ENCODE data around the gene CLDN22.

CLDN22 gene

DNA sequence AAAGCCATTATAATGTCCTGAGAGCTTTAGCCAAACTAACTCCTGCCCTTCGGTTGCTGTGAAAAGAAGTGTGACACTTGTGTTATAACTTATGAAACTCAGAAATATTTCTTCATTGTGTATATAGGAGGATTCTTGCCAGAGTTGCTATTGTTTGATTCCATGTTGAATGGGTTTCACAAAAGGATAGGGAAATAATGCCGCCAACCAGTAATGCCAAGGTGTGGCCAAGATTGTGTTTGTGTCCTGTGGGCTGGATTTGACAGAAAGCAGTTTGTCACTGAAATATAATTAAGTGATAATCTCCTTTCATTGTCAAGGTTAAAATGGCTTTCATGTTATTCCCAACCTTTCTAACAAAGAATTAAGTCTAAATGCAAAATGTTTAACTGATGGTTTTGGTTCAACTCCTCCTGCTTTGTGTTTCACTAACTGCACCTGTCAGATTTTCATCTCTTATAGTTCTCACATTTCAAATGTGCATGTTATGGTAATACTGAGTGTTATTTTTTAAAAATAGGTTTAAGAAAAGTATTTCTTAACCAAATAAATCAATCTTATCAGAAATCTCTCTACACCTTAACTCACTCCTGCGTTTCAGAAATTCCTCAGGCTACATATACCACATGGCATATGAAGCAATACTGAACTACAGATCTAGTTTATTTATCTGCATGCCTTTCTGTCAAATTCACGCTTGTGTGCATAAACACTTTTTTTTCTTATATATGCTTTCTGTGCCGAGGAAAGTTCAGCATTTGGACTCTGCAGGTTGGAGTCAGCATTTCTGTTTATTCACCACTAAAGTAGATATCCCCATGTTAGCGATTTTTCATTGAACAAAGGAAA, at the start of gene CLDN22:
Gene CLDN22 (minus strand): TSS at position 66 of the 849 bp plus-strand sequence. CDS start 58 bp downstream, at position 8.
- no peak for DNase-seq (ENCODE audit: low read depth, low spot score)

DNA sequence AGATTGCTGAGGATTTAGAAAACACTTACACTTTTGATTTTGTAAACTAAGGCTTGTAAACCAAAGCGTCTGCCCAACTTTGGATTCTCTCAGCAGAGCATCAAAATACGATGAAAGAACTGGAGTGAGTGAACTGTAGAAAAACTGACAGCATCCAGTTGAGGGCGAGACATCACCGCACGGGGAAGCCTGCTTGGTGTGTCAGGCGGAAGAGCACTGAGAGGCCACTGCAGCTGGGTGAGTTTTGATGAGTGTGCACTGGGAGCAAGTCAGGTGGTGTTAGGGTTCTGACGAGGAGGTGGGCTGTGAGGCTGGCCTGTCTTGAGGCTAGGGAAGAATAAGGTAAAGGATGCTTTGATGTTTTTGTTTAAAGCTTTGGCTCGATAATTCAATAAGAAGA, 49.0 kb upstream of the CLDN22 start:
- DNase-seq (ENCODE audit: low read depth, low spot score): no peak

DNA sequence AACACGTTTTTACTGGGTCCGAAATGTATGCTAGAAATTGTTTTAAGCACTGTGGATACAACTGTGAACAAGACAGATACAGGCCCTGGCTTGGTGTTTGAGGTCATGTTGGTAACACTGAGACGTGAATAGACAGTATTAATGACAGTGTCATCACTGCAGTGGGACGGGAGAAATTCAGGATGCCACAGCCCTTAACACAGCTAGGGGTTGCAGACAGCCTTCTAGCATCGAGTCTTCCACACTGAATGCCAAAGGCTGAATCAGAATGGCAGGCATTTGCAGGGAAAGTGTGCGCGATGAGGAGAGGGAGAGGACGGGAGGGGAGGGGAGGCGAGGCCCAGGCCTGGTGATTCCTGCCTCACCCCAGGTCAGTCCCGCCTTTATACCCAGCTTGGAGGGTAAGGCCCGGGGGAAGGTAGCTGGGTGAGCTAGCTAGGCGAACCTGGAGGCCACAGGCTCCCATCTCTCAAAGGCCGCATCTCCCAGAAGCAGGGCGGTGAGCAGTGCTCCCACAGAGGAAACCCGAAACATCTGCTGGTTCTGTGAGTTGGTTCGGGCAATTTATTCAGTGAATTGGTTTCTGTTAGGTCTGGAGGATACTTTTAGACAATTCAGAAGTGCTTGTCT, 46.2 kb upstream of the CLDN22 start:
- DNase-seq (ENCODE audit: low read depth, low spot score): peak; percentile 27

DNA sequence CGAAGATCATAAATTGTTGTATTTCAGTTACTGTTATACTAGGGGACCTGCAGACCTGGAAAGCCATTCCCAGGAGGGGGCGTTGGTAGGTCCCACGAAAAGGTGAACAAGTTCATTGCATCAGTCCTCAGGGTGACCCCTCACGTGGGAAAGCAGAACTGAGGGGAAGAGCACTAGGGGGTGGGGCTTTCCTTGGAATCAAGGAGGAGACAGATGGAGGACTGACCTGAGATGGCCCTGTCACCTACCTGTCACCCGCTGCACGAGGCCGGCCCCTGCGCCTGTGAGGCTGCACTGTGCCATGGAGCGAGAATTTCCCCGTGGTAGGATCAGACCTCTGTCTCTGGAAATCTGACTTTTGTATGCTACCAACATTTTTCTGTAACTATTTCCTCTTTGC, 43.9 kb upstream of the CLDN22 start:
- no peak for DNase-seq (ENCODE audit: low read depth, low spot score)

DNA sequence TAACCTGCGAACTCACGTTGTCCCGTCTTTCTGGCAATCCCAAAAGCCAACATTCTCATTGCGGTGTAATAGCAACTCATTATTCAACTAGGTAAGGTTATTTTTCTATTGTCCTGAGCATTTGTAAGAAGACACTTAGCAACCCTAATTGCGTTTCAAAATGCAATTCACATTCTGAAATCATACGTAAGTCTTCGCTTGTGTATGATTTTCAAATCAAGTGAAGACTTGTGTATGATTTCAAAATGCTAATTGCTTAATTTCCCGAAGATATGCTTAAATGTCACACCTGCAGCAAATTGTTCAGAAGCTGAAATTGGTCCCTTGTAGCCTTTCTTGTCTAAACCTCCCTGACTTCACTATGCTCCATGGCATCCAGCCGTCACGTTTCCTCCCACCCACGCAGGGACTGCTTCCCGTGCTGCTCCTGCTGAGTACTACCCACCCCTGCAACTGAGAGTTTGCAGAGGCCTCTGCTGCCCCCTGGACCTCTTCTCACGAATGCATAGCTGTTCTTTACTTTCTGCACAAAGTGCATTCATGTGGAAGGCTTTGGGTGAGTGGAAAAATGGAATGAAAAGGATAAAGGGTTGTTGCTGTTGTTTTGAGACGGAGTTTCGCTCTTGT, 43.0 kb upstream of the CLDN22 start:
- peak; percentile 40 for DNase-seq (ENCODE audit: low read depth, low spot score)

DNA sequence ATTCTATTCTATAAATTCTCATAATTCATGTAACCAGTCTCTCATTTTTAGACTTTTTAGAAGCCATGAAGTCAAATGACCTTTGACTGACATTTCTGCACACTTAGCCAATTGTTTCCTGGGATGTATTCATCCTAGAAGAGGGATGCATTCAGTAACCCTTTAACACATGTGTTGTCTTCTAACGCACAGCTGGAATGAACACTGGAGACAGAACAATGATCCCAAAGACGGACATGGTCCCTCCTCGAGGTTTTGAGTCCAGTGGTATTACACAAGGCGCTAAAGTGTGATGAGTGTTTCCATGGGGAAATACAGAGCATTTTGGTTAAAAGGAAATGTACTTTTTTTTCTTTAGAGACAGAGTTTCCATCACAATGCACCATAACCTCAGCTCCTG, 42.0 kb upstream of the CLDN22 start:
- no peak for DNase-seq (ENCODE audit: low read depth, low spot score)

DNA sequence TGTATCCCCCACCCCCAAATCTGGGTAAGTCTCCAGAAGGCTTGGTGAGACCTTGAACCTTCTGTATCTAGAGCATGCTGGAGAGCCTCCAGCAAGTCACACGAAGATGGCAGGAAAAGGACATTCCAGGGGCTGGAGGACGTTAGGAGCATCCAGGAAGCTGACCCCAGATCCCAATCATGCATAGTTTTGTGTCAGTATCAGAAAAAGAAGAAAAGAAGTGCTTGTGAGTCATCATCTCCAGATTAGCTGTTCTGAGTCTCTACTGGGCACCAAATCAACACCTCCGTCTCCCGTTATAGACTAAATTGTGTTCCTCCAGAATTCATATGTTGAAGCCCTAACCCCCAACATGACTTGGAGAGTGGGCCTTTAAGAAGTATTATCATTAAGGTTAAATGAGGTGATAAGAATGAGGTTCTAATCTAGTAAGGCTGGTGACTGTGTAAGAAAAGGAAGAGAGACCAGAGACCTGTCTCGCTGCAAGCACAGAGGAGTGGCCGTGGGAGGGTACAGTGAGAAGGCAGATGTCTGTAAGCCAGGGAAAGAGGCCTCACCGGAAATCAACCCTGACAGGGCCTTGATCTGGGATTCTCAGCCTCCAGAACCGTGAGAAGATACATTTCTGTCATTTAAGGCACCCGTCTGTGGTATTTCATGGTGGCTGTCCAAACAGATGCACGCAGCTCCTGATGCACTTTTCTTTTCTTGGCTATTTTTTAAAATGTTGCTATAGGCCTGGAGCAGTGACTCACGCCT, 40.3 kb upstream of the CLDN22 start:
- DNase-seq (ENCODE audit: low read depth, low spot score): peak; percentile 74

DNA sequence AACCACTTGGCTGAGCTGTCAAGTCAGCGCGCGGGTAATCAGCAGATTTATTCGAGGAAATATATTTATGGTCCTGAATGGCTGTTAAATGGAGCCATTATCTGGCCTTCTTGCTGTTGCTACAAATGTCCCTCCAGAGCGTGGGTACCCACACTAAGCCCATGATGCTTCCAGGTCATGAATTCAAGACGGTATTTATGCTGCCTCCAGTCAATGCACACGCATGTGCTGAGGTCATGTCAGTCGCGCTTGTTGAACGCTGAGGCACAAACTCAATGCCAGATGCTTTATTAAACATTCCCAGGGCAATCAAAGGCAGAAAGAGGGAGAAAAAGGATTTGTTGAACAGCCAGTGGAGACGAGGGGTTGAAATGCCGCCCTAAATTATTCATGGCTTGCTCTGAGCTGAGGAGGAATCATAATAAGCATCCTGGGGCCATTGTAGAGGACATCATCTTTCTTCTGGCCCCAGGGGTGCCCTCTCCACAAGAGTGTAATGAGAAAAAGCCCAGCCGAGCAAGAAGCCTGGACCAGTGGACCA, 38.2 kb upstream of the CLDN22 start:
- no peak for DNase-seq (ENCODE audit: low read depth, low spot score)

DNA sequence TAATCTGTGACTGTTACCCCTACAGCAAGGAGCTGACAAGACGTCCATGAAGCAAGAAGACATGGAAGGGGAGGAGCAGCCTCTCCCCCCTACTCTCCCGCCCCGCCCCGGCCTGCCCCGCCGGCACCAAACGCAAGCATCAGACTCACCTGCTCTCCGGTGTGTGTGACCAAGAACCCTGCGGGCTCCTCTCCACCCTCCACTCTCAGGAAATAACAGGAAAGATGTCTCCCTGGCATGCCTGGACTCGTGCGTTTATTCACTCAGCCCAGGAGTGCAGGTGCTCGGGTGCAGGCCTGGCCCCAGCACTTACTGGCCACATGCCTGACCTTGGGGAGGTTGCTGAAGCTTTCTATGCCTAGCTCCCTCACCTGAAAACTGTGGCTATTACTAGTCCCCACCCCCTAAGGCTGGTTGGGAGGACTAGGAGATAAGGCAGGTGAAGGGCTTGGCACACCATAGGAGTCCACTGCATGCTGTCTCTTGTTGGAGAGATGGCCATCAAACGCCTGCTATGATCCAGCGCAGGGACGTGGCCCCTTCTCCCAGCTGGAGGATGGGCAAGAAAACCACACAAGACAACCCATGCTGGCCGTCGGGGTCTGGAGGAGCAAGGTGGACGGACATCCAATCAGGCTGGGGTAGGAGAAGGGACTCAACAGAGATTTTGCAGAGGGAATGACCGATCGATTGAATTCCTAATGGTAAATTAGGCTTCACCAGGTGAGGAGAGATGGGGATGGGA, 37.0 kb upstream of the CLDN22 start:
- no peak for DNase-seq (ENCODE audit: low read depth, low spot score)

DNA sequence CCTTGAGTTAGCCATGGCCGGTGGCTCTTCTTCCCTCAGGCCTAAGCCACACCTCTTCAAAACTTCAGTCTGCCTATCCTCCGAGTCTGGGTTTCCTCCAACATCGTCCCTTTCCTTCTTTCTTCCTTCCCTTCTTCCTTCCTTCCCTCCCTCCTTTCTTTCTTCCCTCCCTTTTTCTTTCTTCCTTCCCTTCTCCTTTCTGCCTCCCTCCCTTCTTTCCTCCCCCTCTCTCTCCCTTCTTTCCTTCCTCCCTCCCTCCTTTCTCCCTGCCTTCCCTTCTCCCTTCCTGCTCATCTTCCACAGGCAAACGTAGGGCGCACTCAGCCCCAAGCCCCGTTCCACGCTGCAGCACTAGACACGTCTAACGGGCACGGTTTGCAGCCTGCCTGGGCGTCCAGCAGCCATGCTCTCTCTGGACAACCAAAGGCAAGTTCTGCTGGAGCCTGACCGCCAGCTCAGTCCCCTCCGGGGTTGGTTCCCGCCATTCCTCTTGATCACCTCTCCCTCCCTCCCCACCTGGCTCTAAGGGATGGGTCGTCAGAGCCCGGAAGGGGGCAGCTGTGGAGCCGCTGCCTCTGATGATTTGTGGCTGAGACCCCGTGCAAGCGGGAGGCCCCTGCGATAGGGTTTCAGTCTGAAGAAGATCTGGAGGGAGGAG, 36.2 kb upstream of the CLDN22 start:
- no peak for DNase-seq (ENCODE audit: low read depth, low spot score)

DNA sequence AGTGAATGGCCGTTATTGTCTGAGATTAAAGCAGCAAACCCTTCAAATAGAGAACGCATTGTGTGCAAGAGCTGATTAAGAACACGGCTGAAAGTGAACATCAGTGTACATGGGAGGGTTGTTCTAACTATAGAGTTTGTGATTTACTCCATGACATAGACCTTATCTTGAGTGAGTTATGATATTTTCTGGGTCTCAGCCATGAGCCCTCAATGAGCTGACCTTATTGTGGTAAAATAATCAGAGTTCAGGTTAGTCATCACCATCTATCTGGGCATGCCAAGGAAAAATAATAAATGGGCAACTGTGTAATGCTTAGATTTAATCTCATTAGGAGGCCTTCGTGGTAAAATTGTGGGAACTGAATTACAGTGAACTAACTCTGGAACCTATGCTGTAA, 35.3 kb upstream of the CLDN22 start:
- peak; percentile 73 for DNase-seq (ENCODE audit: low read depth, low spot score)

DNA sequence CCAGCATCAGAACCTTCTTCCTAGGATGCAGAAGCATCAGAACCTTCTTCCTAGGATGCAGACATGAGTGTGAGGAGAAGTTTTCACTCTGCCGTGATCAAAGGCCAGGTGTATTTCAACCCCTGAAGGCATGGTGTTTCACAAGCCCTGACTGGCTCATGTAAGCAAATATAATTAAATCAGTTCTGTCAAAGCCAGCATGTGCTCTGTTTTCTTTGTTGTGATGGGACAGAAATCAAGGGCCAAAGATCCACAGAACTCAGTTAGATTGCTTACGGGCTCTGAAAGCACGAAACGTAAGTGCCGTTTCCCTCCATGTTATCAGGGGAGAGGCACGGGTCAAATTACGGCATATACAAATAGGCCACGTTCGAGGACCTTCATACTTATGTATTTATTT, 34.1 kb upstream of the CLDN22 start:
- DNase-seq (ENCODE audit: low read depth, low spot score): no peak

DNA sequence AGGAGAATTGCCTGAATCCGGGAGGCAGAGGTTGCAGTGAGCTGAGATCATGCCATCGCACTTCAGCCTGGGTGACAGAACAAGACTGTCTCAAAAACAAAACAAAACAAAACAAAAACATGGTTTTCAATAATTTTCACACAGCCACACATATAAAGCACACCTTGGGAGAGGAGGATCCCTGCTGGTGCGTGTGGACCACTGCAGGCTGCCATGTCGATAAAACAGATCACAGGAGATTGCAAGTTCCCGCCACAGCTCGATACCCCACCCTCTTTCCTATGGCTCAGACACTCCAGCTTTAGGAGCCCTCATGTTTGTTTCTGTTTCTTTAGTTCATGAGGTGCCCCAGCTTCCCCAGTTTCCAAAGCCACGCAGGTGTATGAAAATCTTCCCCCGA, 33.5 kb upstream of the CLDN22 start:
- DNase-seq (ENCODE audit: low read depth, low spot score): no peak

DNA sequence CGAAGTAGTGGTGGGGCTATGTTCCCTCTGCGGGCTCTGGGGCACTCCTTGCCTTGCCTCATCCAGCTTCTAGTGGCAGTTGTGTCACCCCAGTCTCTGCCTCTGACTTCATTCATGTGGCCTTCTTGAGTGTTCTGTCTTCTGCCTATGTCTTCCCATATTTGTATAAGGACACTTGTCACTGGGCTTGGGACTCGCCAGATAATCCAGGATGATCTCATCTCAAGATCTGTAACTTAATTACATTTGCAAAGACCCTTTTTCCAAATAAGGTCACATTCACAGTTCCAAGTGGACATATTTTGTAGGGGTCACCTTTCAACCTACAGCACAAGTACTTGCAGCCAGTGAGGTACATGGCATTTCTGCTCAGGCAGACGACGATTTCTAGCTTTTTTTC, 32.5 kb upstream of the CLDN22 start:
- no peak for DNase-seq (ENCODE audit: low read depth, low spot score)

DNA sequence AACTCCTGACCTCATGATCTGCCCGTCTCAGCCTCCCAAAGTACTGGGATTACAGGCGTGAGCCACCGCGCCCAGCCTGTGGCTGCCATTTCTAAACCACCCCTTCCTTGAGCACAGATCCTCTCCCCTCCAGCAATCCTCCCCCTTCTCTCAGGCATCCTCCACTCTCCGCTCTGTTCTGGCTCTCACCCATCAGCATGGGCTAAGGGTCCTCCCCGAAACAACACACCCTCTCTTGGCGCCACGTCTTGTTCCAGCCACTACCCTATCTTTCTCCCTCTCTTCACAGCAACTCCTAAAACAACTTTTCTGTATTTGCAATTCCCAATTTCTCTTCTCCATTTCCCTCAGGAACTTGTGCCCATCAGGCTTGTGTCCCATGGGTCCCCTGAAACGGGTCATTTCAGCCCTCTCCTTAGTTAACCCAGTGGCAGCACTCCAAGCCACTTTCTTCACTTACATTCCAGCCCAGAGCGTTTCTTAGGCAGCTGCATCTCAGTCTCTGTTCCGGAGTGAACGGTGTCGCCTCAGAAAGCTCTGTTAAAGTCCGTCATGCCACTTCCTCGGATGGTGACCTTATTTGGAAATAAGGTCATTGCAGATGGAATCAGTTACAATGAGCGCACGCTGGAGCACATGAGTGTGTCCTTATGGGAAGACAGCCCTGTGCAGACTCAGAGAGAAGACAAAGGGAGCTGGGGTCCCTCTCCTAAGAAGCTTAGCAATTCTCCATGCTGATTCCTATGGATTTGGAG, 30.4 kb upstream of the CLDN22 start:
- no peak for DNase-seq (ENCODE audit: low read depth, low spot score)

DNA sequence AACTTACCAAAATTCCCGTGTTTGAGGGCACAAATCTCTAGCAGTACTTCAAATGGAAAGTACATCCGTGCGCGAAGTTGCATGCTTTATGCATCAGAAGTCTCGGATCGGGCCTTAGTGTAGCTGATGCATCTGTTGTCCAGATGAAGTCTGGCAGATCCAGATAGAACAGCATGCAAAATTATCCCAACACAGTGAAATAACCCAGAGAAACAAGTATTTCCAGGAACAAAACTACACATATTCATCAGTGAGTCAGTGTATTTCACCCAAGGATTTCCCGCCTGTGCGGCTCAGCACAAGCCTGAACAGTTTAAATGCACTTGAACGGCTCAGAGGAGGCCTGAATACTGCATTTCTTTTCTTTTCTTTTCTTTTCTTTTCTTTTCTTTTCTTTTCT, 29.6 kb upstream of the CLDN22 start:
- DNase-seq (ENCODE audit: low read depth, low spot score): peak; percentile 67

DNA sequence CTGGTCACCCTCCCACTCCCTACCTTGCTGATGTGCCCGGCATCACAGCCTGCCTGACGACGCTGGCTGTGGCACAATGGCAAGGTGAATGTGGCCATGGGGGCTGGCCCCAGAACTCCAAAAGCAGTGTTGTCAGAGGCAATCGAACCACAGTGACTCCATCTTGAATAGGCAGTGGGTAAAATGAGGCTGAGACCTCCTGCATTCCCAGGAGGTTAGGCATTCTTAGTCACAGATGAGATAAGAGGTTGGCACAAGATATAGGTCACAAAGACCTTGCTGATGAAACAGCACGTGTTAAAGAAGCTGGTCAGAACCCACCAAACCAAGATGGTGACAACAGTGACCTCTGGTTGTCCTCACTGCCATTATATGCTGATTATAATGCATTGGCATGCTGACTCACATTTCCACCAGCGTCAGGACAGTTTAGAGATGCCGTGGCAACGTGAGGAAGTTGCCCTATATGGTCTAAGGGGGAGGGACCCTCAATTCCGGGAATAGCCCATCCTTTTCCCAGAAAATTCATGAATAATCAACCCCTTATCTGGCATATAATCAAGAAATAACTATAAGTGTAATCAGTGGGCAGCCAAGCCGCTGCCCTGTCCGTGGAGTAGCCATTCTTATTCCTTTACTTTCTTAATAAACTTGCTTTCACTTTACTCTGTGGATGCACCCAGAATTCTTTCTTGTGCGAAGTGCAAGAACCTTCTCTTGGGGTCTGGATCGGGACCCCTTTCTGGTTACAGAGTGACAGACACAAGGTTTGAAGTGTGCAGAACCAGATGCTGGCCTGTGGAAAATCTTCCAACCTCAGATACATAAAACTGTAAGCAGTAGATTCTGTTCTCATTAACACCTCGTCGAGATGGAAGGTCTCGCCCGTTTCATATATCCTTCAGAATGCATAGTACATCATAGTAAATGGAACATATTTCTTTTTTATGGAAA, 28.9 kb upstream of the CLDN22 start:
- DNase-seq (ENCODE audit: low read depth, low spot score): peak; percentile 92

DNA sequence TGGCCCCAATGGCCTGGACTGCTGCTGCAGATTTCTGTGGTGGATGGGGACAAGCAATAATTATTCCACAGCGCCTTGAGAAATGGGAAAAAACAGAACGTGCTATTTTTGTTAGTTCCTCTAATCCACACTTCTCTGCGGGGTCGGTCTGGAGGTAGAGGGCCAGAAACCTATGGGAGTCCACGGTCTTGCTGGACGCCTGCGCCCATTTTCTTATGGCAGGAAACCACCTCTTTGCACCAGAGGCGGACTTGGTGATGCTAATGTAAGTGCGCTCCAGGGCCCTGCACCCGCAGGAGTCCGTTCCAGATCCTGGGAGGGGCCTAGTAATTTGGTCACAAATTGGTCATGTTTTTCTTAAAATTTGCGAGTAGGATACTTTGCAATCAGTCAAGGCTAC, 28.1 kb upstream of the CLDN22 start:
- DNase-seq (ENCODE audit: low read depth, low spot score): no peak

DNA sequence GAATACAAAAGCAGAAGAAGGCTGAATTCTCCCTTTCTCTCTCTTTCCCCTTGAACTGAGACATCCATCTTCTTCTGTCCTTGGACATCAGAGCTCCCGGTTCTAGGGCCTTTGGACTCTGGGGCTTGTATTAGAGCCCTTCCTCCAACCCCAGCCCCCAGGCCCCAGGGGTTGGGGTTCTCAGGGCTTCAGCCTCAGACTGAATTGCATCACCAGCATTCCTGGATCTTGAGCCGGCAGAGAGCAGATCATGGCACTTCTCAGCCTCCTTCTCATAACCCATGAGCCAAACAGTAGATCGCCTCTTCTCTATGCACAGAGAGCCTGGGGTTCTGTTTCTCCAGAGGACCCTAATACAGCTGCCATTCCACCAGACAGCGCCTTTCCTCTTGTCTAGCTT, 27.5 kb upstream of the CLDN22 start:
- DNase-seq (ENCODE audit: low read depth, low spot score): no peak
